Activated CD8-positive, alpha-beta memory T cell treated with anti-CD3 and anti-CD28 coated beads, Interleukin-2, amount 50 U/mL, for 4 hours (primary cell): Measurements from ENCODE around the gene YIF1A.
A peak's percentile ranks its signal among the peaks of the same experiment; 100 is the strongest.

Experiments used
- DNase-seq: peaks from one replicate; pipeline ENCODE4 v3.0.0-alpha.2; 2020

Gene YIF1A, protein sequence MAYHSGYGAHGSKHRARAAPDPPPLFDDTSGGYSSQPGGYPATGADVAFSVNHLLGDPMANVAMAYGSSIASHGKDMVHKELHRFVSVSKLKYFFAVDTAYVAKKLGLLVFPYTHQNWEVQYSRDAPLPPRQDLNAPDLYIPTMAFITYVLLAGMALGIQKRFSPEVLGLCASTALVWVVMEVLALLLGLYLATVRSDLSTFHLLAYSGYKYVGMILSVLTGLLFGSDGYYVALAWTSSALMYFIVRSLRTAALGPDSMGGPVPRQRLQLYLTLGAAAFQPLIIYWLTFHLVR

GRCh38 chr11:66288671-66289547 is at the start of gene YIF1A:
Gene YIF1A, minus strand, starts transcription at chr11:66289143. Its CDS starts 158 bp downstream, at chr11:66288985.
- DNase-seq, result peak; percentile 96

DNA sequence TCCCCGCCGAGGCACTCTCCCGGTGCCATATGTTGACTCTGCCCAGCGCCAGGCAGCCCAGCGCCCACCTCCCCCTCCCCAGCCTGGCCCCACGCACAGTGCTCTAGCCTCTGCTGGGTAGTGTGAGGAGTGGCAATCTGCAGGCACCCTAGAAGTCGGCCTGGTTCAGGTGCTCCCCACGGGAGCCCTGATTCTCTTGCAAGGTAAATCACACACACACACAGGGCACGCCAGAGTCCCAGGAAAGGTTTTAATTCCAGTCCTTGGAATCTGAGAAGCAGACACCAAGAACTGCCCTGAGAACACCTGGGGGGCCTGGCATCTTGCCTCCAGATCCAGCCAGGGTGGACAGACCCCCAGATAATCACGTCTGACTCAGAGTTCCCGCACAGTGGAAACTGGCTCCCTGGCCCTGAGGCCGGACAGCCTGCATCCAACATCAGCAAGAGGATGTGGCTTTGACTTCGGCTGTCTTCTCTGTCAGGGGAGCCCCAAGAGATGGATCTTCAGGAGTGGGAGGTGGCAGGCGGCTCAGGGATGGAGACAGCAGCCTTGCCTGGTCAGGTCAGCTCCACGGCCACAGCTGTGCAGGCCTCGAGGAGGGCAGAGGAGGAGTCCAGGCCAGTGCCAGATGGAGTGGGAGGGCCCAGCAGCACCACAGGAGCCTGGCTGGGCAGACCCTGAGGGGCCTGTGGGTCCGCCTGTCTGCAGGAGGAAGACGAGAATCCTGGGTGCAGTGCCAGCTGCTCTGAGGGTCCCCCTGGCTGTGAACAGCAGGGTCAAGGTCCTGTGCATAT is 48.4 kb upstream of the YIF1A start:
- DNase-seq, result no peak

DNA sequence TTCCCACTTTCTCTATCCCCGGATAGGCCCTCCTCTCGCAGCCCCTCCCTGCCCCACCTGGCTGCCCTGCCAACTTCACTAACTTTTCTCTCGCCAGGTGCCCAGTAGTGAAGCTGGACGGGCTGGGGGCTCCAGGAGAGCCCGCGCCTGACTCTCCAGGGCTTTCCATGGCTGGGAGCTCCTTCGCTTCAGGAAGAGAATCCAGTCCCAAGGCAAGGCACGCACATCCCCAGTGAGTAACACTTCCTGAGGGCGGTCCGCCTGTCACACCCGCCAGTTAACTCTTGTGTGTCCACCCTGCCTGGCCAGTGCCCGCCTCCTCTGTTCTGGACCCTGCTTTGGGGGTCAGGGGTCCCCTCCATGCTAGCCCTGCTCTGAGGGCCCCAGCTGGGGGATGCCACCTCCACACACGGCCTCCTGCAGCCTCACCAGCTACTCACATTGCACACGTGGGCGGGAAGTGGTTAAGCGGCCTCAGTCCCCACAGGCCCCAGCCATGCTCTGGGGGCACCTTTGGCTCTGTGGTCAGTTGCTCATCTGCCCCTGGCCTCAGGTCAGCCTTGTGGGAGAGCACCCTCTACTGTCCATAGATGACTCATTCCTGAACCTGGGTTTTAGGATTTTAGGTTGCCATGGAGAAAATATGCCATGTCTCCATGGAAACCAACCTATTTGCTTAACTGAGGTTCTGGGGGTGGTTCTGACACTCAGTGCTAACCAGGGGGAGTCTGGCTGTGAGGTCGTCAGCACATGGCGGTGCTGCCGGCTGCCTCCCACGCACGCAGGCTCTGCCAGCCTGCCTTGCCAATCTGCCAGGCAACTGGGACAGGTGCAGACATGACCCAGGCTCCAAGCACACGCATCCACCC is 47.5 kb upstream of the YIF1A start, which contains the start of gene RIN1:
RIN1 (minus strand) TSS at position 201 of the 869 bp plus-strand sequence; CDS start at position 169, 32 bp downstream.
- peak; percentile 59 for DNase-seq

- DNase-seq, result no peak
Observed at GRCh38 chr11:66335531-66336233, 46.7 kb upstream of the YIF1A start.

DNA sequence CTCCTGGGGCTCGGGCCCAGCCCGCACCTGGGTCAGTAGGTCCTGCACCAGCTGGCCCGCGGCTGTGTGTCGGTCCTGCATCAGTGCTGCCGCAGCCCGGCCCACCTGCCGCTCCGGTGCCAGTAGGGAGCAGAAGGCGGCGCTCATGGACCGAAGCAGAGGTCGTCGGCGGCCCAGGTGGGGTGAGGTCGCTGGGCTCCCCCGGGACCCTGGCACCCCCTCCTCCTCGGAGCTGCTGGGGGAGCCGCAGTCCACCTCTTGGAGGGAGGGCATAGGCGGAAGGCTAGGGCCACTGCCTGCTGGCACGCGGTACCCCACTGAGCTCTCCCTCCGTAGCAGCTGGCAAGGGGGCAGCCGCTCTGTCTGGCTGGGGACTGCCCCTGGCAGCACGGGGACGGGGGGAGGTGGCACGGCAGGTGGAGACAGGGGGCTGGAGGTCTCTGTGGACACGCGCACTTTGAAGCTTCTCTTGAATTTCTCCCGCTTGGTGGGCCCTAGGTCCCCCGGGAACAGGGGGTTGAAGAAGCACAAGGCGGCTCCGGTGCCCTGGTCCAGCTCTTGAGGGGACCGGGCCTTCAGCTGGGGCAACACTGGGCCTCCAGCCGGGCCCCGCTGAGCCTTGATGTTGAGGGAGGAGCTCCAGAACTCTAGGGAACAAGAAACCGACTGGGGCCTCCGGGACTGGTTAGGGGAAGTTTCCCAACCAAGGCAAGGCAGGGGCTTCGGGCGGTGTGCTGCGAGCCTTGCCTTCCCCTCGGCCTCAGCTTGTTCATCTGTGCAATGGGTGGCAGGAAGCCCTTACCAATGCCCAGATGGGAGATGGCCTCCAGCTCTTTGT is 45.9 kb upstream of the YIF1A start:
- no peak for DNase-seq

- DNase-seq, result no peak
Observed at GRCh38 chr11:66333896-66334604, 45.1 kb upstream of the YIF1A start.

DNA sequence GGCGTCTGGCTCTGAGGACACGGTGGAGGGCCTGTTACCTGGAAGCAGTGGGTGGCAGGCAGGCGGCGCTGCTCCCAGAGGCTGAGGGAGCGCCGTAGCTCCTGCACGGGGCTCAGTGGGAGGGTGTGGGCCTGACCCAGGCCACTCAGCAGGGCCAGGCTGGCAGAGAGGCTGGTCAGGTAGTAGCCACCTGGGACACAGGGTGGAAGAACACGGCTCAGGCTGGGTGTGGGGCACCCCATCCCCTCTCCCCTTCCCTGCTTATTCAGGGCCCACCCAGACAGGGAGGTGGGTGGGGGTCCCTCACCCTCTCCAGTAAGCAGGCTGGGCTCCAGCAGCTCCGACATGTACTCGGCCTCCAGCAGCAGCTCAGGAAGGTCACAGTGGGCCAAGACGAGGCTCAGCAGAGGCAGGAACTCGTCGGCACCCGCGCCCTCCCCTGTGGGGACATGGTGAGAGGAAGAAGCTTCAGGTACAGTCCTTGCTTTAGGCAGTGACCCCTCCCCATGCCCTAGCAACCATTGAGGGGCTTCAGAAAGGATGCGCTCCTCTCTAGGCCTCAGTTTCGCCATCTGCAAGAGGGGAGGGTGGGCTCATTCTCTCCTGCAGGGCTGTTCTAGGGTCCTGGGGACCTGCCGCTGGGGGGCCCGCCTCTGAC is 44.4 kb upstream of the YIF1A start:
- no peak for DNase-seq

DNA sequence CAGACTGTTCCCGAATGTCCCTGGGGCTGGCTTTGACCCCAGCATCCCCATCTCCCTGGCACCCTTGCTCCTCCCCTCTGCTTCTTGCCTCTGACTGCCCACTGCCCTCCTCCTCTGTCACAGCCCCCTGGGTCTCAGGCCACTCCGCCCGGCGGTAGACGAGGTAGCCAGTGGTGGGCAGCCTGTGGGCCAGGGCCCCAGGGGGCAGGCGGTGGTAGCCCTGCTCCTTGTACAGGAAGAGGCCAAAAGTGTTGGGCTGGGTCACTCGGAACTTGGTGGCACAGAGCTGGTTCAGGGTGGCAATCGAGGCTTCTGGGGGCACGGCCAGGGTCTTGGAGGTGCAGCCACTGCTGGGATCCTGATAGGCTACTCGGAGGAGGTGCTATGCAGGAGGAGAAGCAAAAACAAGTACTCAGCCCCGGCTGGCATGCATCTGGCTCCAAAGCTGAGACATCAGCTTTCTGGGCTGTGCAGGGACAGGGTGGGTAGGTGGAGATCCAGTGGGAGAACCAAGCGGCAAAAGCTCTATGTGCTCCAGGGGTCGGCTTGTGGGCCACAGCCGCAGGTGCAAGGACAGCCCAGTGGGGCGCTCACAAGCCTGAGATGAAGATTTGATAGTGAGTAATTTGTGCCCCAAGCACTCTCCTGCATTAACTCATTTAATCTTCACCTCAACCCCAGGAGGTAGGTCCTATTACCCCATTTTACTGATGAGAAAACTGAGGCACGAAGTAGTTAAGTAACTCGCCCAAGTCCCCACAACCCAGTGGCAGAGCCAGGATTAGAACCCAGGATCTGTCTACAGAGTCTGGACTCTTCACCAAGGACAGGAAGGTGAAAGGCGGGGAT is 43.7 kb upstream of the YIF1A start:
- DNase-seq, result no peak

- no peak for DNase-seq
Observed at GRCh38 chr11:66331542-66332370, 42.8 kb upstream of the YIF1A start.

- no peak for DNase-seq
Observed at GRCh38 chr11:66330931-66331330, 42.0 kb upstream of the YIF1A start.

- no peak for DNase-seq
Observed at GRCh38 chr11:66329165-66329673, 40.3 kb upstream of the YIF1A start.

GRCh38 chr11:66328302-66329144 is 39.6 kb upstream of the YIF1A start:
- DNase-seq, result peak; percentile 83

DNA sequence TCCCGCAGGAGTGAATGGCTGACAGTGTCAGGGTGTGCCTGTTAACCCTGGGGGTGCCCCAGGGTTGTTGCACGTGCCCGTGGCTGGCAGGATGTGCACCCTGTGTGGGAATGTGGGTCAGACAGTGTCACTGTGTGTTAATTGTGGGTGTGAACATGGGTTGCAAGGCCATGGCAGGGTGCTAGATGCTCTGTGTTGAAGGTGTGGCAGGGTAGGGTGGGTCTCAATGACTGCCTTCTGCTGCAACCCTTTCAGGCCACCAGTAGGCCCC is 39.0 kb upstream of the YIF1A start:
- no peak for DNase-seq

DNA sequence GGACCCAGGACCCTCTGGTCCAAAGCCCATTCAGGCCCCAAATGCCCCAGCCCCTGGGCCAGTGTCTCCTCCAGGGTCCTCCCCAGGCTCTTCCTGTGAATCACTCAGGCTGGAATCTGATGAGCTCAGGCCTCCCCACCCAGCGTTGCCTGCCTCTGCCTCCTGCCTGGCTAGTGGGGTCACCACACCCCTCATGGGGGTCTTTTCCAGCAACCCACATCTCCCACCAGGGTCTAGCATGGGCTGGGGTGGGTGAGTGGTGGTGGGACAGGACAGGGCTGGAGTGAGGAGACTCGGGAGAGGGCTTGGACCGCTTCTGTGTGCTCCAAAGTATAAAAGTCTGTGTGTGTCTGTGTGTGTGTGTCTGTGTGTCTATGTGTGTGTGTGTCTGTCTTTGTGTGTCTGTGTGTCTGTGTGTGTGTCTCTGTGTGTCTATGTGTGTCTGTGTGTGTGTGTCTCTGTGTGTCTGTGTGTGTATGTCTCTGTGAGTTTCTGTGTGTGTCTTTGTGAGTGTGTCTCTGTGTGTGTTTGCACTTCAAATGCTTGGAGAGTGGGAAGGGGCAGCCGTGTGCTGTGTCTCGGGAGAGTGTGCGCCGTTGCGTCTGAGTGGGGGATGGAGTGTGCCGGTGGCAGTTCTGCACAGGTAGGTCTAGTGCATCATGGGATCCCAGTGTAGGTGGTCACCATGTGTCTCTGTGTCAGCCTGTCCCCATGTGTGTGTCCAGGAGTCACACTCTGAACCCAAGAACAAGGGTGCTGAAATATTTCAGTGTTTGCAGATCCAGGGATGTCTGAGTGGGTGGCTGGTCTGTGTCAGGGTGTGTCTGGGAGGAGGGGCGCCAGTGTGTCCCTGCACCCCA is 38.5 kb upstream of the YIF1A start:
- no peak for DNase-seq
